ENCODE data around the gene FNIP2.

Gene FNIP2

GRCh38 chr4:158845311-158846041 lies 76.7 kb downstream of the FNIP2 start:
- DNase-seq = no peak

DNA sequence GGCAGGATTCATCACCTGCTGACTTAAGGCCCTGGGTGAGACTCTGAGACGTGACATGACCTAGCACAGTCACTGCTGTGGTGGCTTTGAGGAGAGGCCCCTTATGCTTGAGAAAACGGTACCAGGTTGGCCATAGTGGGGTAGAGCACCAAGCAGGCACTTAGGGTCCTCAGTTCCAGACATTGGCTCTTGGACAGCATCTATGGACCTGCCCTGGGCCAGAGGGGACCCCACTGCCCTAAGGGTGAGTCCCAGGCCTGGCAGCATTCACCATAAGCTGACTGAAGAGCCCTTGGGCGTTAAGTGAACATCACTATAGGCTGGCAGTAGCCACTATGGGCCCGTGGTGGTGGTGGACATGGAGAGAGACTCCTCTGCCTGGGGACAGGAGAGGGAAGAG lies 78.7 kb downstream of the FNIP2 start:
- DNase-seq = no peak

DNA sequence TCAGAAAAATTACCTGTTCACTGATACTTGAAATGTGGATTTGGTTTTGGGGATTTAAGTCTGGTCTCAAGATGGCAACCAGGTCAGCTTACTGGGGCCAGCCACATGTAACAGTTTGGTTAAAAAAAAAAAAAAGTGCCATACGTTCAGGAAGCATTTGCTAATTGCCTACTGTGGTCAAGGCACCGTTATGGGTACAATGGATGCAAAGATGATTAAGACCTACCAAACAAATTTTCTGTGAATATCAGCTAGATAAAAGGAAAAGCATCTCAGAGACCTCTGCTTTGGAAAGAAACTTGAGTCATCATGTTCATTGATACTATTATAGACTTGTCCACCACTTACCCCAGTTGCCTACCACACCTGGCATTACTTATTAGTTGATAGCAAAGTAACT lies 80.9 kb downstream of the FNIP2 start:
- DNase-seq = no peak

GRCh38 chr4:158850371-158850770 lies 81.5 kb downstream of the FNIP2 start:
- DNase-seq = no peak

GRCh38 chr4:158850800-158851644 lies 82.2 kb downstream of the FNIP2 start:
- no peak for DNase-seq

DNA sequence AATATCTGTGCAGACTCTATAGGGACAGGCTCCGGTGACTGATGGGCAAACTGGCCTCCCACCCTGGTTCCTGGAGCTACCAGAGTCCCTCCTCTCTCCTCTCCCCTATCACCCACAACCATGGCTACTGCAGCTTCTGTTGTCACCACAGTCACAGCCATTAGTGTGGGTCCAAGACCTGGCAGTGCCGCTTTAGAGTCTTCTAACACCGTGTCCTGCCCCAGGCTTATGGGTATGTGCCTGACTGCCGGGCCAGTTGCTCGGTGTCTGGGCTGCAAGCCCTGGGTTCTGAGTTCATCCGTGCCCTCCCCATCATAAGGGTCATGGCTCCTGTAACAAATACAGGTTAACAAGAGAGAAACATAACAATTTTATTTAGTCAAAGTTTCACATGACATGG lies 85.4 kb downstream of the FNIP2 start:
- no peak for DNase-seq

DNA sequence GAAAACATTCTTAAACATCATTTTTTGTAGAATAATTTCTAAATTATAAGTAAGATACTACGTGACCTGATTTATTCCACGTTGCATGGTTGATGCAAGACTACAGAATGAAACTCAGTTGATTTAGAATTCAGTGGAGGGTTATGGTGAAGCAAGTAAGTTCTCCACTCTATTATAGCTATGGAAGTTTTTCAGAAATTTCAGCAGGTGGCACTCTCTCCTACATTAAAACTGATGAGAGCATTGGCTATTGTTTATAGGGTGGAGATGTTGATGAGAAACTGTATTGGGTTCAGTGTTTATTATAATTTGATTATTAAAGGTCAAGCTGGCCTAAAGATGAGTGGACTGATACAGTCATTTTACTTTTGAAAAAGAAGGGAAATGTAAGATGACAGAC lies 88.0 kb downstream of the FNIP2 start:
- no peak for DNase-seq

DNA sequence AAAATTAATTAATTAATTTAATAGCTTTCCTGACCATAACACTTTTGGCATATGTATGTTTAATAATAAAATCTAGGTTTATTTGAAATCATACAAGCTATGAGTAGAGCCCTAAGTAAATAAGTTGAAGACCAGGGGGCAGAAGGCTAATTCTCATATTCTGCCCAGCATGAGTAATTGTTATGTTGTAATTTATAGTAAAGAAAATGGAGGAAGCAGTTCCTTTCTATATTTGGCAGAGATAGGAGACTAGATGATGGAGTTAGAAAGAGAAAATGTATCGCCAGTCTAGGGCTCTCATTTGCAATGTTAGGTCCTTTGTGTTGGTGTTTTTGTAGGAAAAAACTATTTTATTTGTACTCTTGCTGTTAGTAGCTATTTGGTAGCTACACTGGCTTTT lies 89.1 kb downstream of the FNIP2 start:
- no peak for DNase-seq

DNA sequence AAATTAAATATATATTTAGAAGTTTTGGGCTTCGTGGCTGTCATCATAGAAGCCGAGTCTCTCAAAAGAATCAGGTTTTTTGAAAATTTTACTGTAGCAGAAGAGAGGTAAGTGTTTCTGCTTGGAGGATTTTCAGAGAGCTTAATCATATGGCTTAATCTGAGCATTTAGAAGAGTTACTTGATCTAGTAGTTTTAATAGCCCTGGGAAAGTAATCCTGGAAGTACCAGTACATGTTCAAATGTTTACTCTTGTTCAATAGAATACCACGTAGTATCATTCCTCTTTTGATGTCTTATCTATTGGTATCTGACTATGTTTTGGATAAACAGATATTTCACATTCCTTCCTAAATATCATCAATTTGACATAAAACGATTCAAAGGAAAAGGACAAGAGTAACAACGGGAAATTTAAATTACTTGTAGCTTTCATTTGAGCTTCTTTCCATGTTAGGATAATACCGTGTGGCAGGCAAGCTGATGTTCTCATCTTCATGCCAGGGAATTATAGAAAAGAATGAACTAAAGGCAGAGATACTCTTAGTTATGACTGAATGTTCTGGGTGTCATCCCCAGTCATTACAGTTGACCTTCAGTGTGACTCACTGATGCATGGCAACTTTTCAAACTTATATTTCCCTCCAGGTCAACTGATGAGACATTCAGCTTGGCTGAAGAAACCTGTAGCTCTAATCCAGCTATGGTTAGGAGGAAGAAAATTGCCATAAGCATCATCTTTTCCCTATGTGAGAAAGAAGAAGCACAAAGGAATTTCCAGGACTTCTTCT lies 89.8 kb downstream of the FNIP2 start:
- no peak for DNase-seq

- no peak for DNase-seq
These were observed 90.8 kb downstream of the FNIP2 start for GRCh38 chr4:158859661-158860060.

GRCh38 chr4:158860856-158861255 lies 92.0 kb downstream of the FNIP2 start:
- DNase-seq = no peak

- no peak for DNase-seq
These were observed 92.5 kb downstream of the FNIP2 start for GRCh38 chr4:158861281-158861680.

GRCh38 chr4:158861766-158862165 lies 92.9 kb downstream of the FNIP2 start:
- DNase-seq = no peak

GRCh38 chr4:158863296-158863695 lies 94.5 kb downstream of the FNIP2 start:
- no peak for DNase-seq

GRCh38 chr4:158865520-158866177 lies 96.8 kb downstream of the FNIP2 start:
- no peak for DNase-seq

DNA sequence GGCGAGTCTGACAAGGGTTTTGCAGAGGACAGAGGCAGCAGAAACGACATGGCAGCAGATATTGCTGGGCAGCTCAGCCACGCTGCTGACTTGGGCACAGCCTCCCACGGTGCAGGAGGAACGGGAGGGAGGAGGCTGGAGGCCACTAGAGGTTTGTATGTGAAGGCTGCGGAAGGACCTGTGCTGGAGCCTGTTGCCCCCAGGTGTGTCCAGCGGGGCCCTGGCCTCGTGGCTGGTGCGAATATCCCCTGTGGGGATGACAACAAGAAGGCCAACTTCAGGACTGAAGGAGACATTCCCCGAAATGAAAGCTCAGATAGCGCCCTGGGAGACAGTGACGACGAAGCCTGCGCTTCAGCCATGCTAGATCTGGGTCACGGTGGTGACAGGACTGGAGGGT lies 100.2 kb downstream of the FNIP2 start:
- DNase-seq = no peak

DNA sequence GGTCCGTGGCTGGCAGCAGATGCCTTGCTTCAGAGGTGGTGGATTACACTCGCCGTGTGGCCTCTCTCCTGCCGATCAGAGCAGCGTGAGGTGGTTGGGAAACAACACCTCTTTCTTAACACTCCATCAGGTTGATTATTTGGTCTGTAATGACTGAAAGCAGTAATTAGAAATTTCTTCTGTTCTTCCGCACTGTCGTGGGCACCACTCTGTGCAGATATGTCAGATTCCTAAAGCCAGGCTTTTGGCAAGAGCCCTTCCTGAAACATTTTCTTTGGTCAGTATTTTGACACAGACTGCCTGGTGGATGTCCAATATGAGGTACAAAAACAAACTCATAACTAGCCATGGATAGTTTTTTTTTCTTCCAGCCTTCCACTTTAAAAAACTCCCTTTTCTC lies 100.9 kb downstream of the FNIP2 start:
- no peak for DNase-seq

GRCh38 chr4:158870282-158870625 lies 101.4 kb downstream of the FNIP2 start:
- no peak for DNase-seq

DNA sequence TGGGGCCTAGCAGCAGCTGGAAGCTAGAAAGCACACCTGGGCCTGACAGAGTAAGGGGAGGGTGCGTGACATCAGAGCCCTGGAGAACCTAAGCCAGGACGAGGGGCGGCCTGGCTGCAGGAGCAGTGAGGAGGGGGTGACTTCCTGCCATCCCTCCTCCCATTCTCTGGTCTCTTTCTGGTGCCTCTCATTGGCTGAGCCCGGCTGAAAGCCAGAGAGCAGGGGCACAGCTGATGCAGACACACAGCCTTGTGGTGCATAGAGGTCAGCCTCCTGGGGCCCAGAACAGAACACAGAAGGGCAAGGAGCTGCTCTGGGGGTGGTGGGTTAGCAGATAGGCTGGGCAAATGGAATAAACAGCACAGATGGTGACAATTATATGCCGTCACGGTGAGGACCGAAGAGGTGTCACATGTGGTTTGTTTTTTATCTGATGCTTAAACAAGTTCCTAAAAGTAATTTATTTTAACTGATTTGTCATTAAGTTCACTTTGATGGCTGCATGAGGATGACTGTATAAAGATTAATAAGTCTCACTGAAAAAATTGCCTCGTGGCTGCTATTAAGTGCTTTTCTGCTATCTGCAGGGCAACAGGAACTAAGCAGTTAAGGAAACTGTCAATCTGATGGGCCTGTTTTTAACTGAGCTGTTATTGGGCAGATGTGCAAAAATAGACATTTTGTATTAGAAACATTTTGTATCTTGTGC lies 102.0 kb downstream of the FNIP2 start:
- DNase-seq = no peak

GRCh38 chr4:158871335-158871724 lies 102.5 kb downstream of the FNIP2 start:
- DNase-seq = no peak

- DNase-seq = no peak
These were observed 105.1 kb downstream of the FNIP2 start for GRCh38 chr4:158873795-158874401.

GRCh38 chr4:158875026-158875425 lies 106.2 kb downstream of the FNIP2 start:
- DNase-seq = no peak

Data from activated CD4-positive, CD25-positive, alpha-beta regulatory T cell (primary cell).